K562 (cell line): Measurements from ENCODE around the gene ATF7IP. TPM values are rescaled to one million over a fixed set of nuclear protein-coding genes. Genes with fewer than 3 reads are reported as not detected.
A peak's percentile ranks its signal among the peaks of the same experiment; 100 is the strongest.

Source experiments
- ATAC-seq: fragments of 200-7000 bp; cut with Tn5 transposase; 3 replicates; pipeline ENCODE4 v1.9.1; 2020; ENCODE audit warnings: moderate library complexity
- BruUV-seq: library from RNA; stranded (reverse); fragments of 400-500 nt; replicated peaks from 2 replicates; lab custom pipeline; 2021; lab: Mats Ljungman, UMichigan
- CTCF ChIA-PET: fragments of 300-600 bp; formaldehyde crosslinking; extraction: SDS; loops from one replicate; lab custom pipeline; 2021; ENCODE audit warnings: low intra/inter-chr PET ratio; lab: Yijun Ruan, JAX
- POLR2A ChIA-PET: fragments of 300-600, 350-650 bp; sonication (Branson Sonifier 250); formaldehyde crosslinking; extraction: SDS; loops from one replicate; lab custom pipeline; 2021; ENCODE audit warnings: antibody characterized with exemption, inconsistent platforms; lab: Yijun Ruan, JAX
- DNase-seq, 4 experiments: peaks; one replicate each; pipeline versions ENCODE4 v3.0.0 to v3.0.0-alpha.2; 2011 to 2018; ENCODE audit warnings: low spot score in 3 of 4, mixed read lengths in 3 of 4; ENCODE audit errors: extremely low read depth in 1 of 4
- FAIRE-seq: peaks from 2 replicates; lab custom pipeline; 2011; peaks lifted over from hg19 to GRCh38; lab: Jason Lieb, UNC
- H2AFZ ChIP-seq: 2 replicates; pipeline ENCODE4 v1.6.0; 2011; ENCODE audit warnings: low read depth, low read length, control low read depth, inconsistent platforms
- H3K27ac ChIP-seq: fragments of 200-600 bp; 3 replicates; pipeline ENCODE4 v1.8.0; 2011; ENCODE audit warnings: low read depth, mild to moderate bottlenecking, control low read depth, inconsistent platforms, low read length, moderate library complexity, mixed read lengths; ENCODE audit errors: extremely low read depth
- H3K27me3 ChIP-seq, 2 experiments: fragments of 300-600 bp in 1 of 2; 2 replicates in 1 of 2; 3 replicates in 1 of 2; pipeline versions ENCODE4 v1.6.0 to v1.8.0; 2011; ENCODE audit warnings: inconsistent platforms in 2 of 2, low read length in 2 of 2, mild to moderate bottlenecking in 1 of 2, mixed read lengths in 1 of 2, moderate library complexity in 1 of 2; ENCODE audit not compliant: control insufficient read depth in 2 of 2, insufficient read depth in 2 of 2
- H3K36me3 ChIP-seq: fragments of 300-600 bp; 3 replicates; pipeline ENCODE4 v1.8.0; 2011; ENCODE audit warnings: mild to moderate bottlenecking, low read length, inconsistent platforms; ENCODE audit not compliant: control insufficient read depth, insufficient read depth
- H3K4me1 ChIP-seq, 2 experiments: fragments of 200-600 bp in 1 of 2; replicated peaks in 1 of 2; 2 replicates in 1 of 2; 3 replicates in 1 of 2; pipeline versions ENCODE4 v1.5.1 to v1.8.0; 2011; ENCODE audit warnings: inconsistent platforms in 2 of 2, low read length in 2 of 2, mild to moderate bottlenecking in 1 of 2, mixed read lengths in 1 of 2, moderate library complexity in 1 of 2; ENCODE audit not compliant: control insufficient read depth in 2 of 2, insufficient read depth in 2 of 2
- H3K4me2 ChIP-seq: 2 replicates; pipeline ENCODE4 v1.6.1; 2011; ENCODE audit warnings: low read length, control low read depth, inconsistent platforms, mixed read lengths; ENCODE audit not compliant: insufficient read depth
- H3K4me3 ChIP-seq: fragments of 200-600 bp; sonication (generic), shearing (Covaris generic); 2 replicates; pipeline ENCODE4 v1.5.1; 2016; ENCODE audit warnings: control low read depth, inconsistent platforms
- H3K79me2 ChIP-seq: fragments of 200-600 bp; 3 replicates; pipeline ENCODE4 v1.8.0; 2011; ENCODE audit warnings: low read length, inconsistent platforms; ENCODE audit not compliant: control insufficient read depth, insufficient read depth
- H3K9ac ChIP-seq, 2 experiments: 2 replicates each; pipeline versions ENCODE4 v1.6.0 to v1.6.1; 2011; ENCODE audit warnings: low read depth in 2 of 2, low read length in 2 of 2, control low read depth in 1 of 2, inconsistent platforms in 1 of 2, mild to moderate bottlenecking in 1 of 2, mixed read lengths in 1 of 2; ENCODE audit not compliant: insufficient read depth in 1 of 2
- H3K9me1 ChIP-seq: one replicate; pipeline ENCODE4 v1.6.0; 2011; ENCODE audit warnings: inconsistent platforms, mild to moderate bottlenecking, low read length, moderate library complexity; ENCODE audit not compliant: control insufficient read depth, insufficient read depth
- H3K9me3 ChIP-seq: replicated peaks from 2 replicates; pipeline ENCODE4 v1.5.1; 2011; ENCODE audit warnings: low read depth, low read length, inconsistent platforms; ENCODE audit not compliant: control insufficient read depth, insufficient read depth
- H4K20me1 ChIP-seq: replicated peaks from 2 replicates; pipeline ENCODE4 v1.6.1; 2011; ENCODE audit warnings: low read length, inconsistent platforms, mixed read lengths; ENCODE audit not compliant: control insufficient read depth, insufficient read depth
- ATF3 ChIP-seq, 2 experiments: fragments of 450-650 bp in 1 of 2; sonication (generic) in 1 of 2; formaldehyde crosslinking in 1 of 2; IDR thresholded peaks in 1 of 2; conservative IDR thresholded peaks in 1 of 2; 2 replicates each; pipeline versions ENCODE4 v1.6.1 to v1.8.1; 2016 to 2023; ENCODE audit warnings: mild to moderate bottlenecking in 2 of 2, moderate library complexity in 2 of 2, inconsistent platforms in 1 of 2, missing genetic modification reagents in 1 of 2
- MAFK ChIP-seq: IDR thresholded peaks from 2 replicates; pipeline ENCODE4 v1.6.1; 2011; ENCODE audit warnings: low read length, improper control_type of control experiment
- RAD21 ChIP-seq, 2 experiments: fragments of 250-450 bp in 1 of 2; fragments of 450-650 bp in 1 of 2; sonication (Bioruptor Pico) in 1 of 2; formaldehyde crosslinking in 1 of 2; IDR thresholded peaks in 1 of 2; conservative IDR thresholded peaks in 1 of 2; 2 replicates each; pipeline versions ENCODE4 v1.4.0 to v1.8.0; 2020 to 2022; ENCODE audit warnings: mild to moderate bottlenecking in 2 of 2, moderate library complexity in 1 of 2
- YY1 ChIP-seq, 3 experiments: IDR thresholded peaks; 2 replicates each; pipeline ENCODE4 v1.6.1; 2011; ENCODE audit warnings: low read length in 2 of 3, mild to moderate bottlenecking in 2 of 3, moderate library complexity in 2 of 3, borderline replicate concordance in 1 of 3, control low read depth in 1 of 3, low read depth in 1 of 3; ENCODE audit not compliant: insufficient read depth in 3 of 3, insufficient replicate concordance in 2 of 3, control insufficient read depth in 1 of 3, insufficient read length in 1 of 3; ENCODE audit errors: extremely low read depth in 1 of 3
- ZNF445 ChIP-seq: fragments of 250-450 bp; sonication (Bioruptor Pico); IDR thresholded peaks from 2 replicates; pipeline ENCODE4 v1.4.0; 2020; ENCODE audit warnings: low read depth, mild to moderate bottlenecking, moderate library complexity
- whole genome bisulfite sequencing: fragments of 100-300 bp; shearing (Covaris generic); methylation state at CpG from one replicate; pipeline ENCODE4 v1.1.6; 2016; ENCODE audit warnings: low coverage, mixed read lengths; ENCODE audit not compliant: insufficient coverage; ENCODE audit errors: missing lambda C conversion rate; 5-methylcytosine and 5-hydroxymethylcytosine counted together
- in situ Hi-C: fragments of 300-500 bp; cut with MboI; formaldehyde crosslinking; loops from 4 replicates; pipeline ENCODE4 v1.15.0; 2018; ENCODE audit warnings: inconsistent platforms, mixed read lengths
- intact Hi-C: fragments of 100-400 bp; cut with micrococcal nuclease; formaldehyde crosslinking; loops from 2 replicates; pipeline ENCODE4 v1.14.2; 2022
- polyA plus RNA-seq, 8 experiments: library from polyadenylated mRNA; depleted of rRNA in 4 of 8; stranded (reverse) in 5 of 8; unstranded in 3 of 8; fragments of >200 nt; fragmentation: Nextera tagmentation in 2 of 8; fragmentation: Illumina TruSeq in 1 of 8; extraction: Ambion mirVana in 2 of 8; extraction: Trizol in 1 of 8; gene quantifications; 2 replicates each; pipeline versions ENCODE4 v1.2.1 to v1.2.3, GENCODE V29; 2011 to 2014; ENCODE audit warnings: inconsistent platforms in 1 of 8, missing spikeins in 1 of 8
- total RNA-seq, 7 experiments: library from RNA; depleted of rRNA in 6 of 7; stranded (reverse); fragments of >200 nt in 6 of 7; fragmentation: Illumina TruSeq in 2 of 7; extraction: Trizol in 2 of 7; gene quantifications; 2 replicates each; pipeline versions ENCODE4 v1.2.1 to v1.2.3, GENCODE V29; 2011 to 2021; ENCODE audit warnings: low replicate concordance in 1 of 7

The ATF7IP gene
- total and polyA plus RNA-seq, 9 of the 15 experiments (the other 6 are each of a cell fraction or from before 2014, with no cell fraction given): 2.8 to 27.1 (median 11.0) TPM

- intact Hi-C loops: no loop called here
These were observed 39.7 kb upstream of the ATF7IP start for GRCh38 chr12:14325716-14326343.

More at GRCh38 chr12:14325716-14326343, 39.7 kb upstream of the ATF7IP start:
- H3K36me3 ChIP-seq: no peaks in the 10 kb centered on the region
- no peak for FAIRE-seq
- ChIA-PET POLR2A (no interaction called here), CTCF (no interaction called here)
- in situ Hi-C loops: no loop called here
- H3K79me2 ChIP-seq: no peaks in the 10 kb centered on the region
- no peaks in the 10 kb centered on the region for H4K20me1 ChIP-seq
- WGBS: 65% methylated on average over 4 of the region's 11 CpGs
- no peak overlapping the region for H3K9ac ChIP-seq
- no peak overlapping the region for H3K27ac ChIP-seq
- no peak overlapping the region for H2AFZ ChIP-seq
- no peaks in the 10 kb centered on the region for H3K9me3 ChIP-seq
- BruUV-seq: no TSS peak
- ATAC-seq: no peak
- TF ChIP-seq RAD21 (CRISPR knock-in tag; conservative IDR thresholded peaks at IDR 0.05 in 1 of 2, IDR thresholded peaks at IDR 0.05 in 1 of 2) (no peak), YY1 (IDR thresholded peaks at IDR 0.05; ENCODE audit: borderline replicate concordance in 1 of 3, control insufficient read depth in 1 of 3, extremely low read depth in 1 of 3, insufficient read depth in 3 of 3, insufficient read length in 1 of 3, insufficient replicate concordance in 2 of 3, low read depth in 1 of 3, low read length in 2 of 3) (no peak), MAFK (no peak), ATF3 (IDR thresholded peaks at IDR 0.05) (peak; percentile 27; the same call in 1 of the 2 replicates), ATF3 (CRISPR knock-in tag; conservative IDR thresholded peaks at IDR 0.05) (no peak), ZNF445 (CRISPR knock-in tag) (no peak)
- H3K27me3 ChIP-seq: no peaks in the 10 kb centered on the region
- DNase-seq: no peak
- H3K4me3 ChIP-seq: no peak overlapping the region
- no peaks in the 10 kb centered on the region for H3K9me1 ChIP-seq
- no peaks in the 10 kb centered on the region for H3K4me1 ChIP-seq
- no peak overlapping the region for H3K4me2 ChIP-seq
